Measurements from ENCODE around the gene PTPN2. TPM values are rescaled to one million over a fixed set of nuclear protein-coding genes. Genes with fewer than 3 reads are reported as not detected.

The PTPN2 gene
- total and polyA plus RNA-seq, 3 experiments from 2014 or later: 52.6 to 91.9 (median 60.3) TPM

GRCh38 chr18:12796448-12796847 is 87.6 kb downstream of the PTPN2 start:
- no peak overlapping the region for H3K4me3 ChIP-seq (ENCODE audit: low read length)
- Mint-ChIP-seq H3K4me3 (no peak overlapping the region), H3K27me3 (peaks cover 0 to 2% of the 10 kb centered on the region in 2 donors), H3K36me3 (peaks cover 4 to 67% (median 24%) of the 10 kb centered on the region in 3 donors), H3K9me3 (no peaks in the 10 kb centered on the region), H3K27ac (peak overlapping the region in 1 of 8 donors; percentile 2), H3K4me1 (peaks cover 0 to 1% (median 0%) of the 10 kb centered on the region in 3 donors)
- ChIA-PET CTCF (interaction anchor here (1.7 kb wide), 1 partner anchor 13 kb away, joined by 3 read pairs; no protein-coding TSS in a partner anchor), POLR2A (no interaction called here)
- H3K4me1 ChIP-seq (ENCODE audit: insufficient read depth, low read length): no peaks in the 10 kb centered on the region
- no peaks in the 10 kb centered on the region for H3K27me3 ChIP-seq (ENCODE audit: insufficient read depth, low read length, poor library complexity, severe bottlenecking)
- no peaks in the 10 kb centered on the region for H3K9me3 ChIP-seq (ENCODE audit: low read length)
- no peak overlapping the region for H3K27ac ChIP-seq (ENCODE audit: low read depth, low read length)
- no peak for DNase-seq
- peaks cover 30% of the 10 kb centered on the region for H3K36me3 ChIP-seq (ENCODE audit: insufficient read depth, low read length)

DNA sequence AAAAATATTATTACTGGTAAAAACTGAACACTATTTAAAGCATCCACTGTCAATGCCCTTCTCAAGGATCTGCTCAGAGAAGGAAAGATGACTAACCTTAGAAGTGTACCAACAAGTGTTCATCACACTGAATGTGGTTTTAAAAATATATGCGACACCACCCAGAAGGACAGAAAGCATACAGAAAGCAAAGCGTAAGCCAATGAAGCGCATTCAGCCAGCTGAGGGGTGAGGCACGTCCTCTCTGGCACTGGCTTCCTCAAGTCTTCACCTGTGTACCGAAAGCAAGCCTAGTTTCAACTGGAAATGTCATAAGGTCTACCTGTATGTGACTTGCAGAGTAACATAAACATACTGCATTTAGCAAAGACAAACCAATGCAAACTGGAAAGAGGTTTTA is 92.4 kb downstream of the PTPN2 start:
- peak overlapping the region in 1 of 8 donors; percentile 16 for H3K27ac Mint-ChIP-seq
- no peak for DNase-seq
- Histone ChIP-seq H3K27me3 (ENCODE audit: insufficient read depth, low read length, poor library complexity, severe bottlenecking) (no peaks in the 10 kb centered on the region), H3K4me1 (ENCODE audit: insufficient read depth, low read length) (no peaks in the 10 kb centered on the region), H3K9me3 (ENCODE audit: low read length) (no peaks in the 10 kb centered on the region), H3K4me3 (ENCODE audit: low read length) (no peak overlapping the region), H3K27ac (ENCODE audit: low read depth, low read length) (no peak overlapping the region), H3K36me3 (ENCODE audit: insufficient read depth, low read length) (peaks cover 15% of the 10 kb centered on the region)
- CTCF ChIA-PET: no interaction called here
- H3K36me3 Mint-ChIP-seq: peaks cover 0 to 47% (median 11%) of the 10 kb centered on the region in 3 donors
- peaks cover 0 to 1% (median 0%) of the 10 kb centered on the region in 3 donors for H3K4me1 Mint-ChIP-seq
- POLR2A ChIA-PET: no interaction called here
- peaks cover 0 to 2% of the 10 kb centered on the region in 2 donors for H3K27me3 Mint-ChIP-seq
- no peaks in the 10 kb centered on the region for H3K9me3 Mint-ChIP-seq
- H3K4me3 Mint-ChIP-seq: no peak overlapping the region

DNA sequence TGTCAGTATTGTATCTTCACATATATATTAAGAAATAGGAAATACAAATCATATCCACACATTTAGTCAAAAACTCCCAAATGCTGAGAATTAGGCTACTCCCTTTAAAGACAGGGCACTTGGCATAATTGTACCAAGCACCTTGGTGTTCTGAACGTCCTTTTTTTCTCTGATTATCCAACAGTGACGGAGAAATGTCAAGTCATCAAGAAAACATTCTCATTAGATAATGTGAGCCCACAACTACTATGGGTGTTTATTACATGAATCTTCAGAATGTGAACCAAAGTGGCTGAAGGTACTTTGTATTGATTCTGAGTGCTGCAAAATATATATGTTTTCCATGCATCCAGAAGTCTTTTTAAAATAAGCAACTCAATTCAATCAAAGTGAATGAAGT is 97.4 kb downstream of the PTPN2 start:
- H3K9me3 Mint-ChIP-seq: no peaks in the 10 kb centered on the region
- H3K36me3 ChIP-seq (ENCODE audit: insufficient read depth, low read length): peaks cover 10% of the 10 kb centered on the region
- no peaks in the 10 kb centered on the region for H3K4me1 Mint-ChIP-seq
- no peaks in the 10 kb centered on the region for H3K27me3 ChIP-seq (ENCODE audit: insufficient read depth, low read length, poor library complexity, severe bottlenecking)
- no peak overlapping the region for H3K4me3 Mint-ChIP-seq
- H3K9me3 ChIP-seq (ENCODE audit: low read length): no peaks in the 10 kb centered on the region
- H3K36me3 Mint-ChIP-seq: peaks cover 0 to 31% (median 10%) of the 10 kb centered on the region in 3 donors
- H3K27ac ChIP-seq (ENCODE audit: low read depth, low read length): no peak overlapping the region
- no peak for DNase-seq
- no peak overlapping the region for H3K4me3 ChIP-seq (ENCODE audit: low read length)
- CTCF ChIA-PET: no interaction called here
- POLR2A ChIA-PET: no interaction called here
- no peaks in the 10 kb centered on the region for H3K4me1 ChIP-seq (ENCODE audit: insufficient read depth, low read length)
- no peaks in the 10 kb centered on the region for H3K27me3 Mint-ChIP-seq
- H3K27ac Mint-ChIP-seq: peak overlapping the region in 2 of 8 donors; percentile 36 to 39

DNA sequence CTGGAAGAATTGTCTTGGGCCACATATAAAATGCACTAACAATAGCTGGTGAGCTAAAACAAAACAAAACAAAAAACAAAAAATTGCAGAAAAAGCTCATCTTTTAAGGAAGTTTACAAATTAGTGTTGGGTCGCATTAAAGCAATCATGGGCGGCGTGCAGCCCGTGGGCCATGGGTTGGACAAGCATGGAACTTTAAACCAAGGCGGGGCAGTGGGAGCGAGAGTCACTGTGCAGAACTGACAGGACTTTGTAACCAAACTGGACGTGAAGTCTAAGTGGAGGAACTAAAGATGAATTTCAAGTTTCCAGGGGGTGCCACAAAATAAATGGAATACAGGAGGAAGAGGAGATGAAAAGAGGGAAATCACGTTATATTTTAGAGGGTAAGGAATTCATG is 100.5 kb downstream of the PTPN2 start:
- Mint-ChIP-seq H3K4me1 (no peaks in the 10 kb centered on the region), H3K27ac (peak overlapping the region in 2 of 8 donors; percentile 17 to 54), H3K27me3 (no peaks in the 10 kb centered on the region), H3K9me3 (no peaks in the 10 kb centered on the region), H3K4me3 (no peak overlapping the region), H3K36me3 (peaks cover 0 to 20% (median 9%) of the 10 kb centered on the region in 3 donors)
- ChIA-PET CTCF (interaction anchor here (1.2 kb wide), 1 partner anchor 12 kb away, joined by 3 read pairs; no protein-coding TSS in a partner anchor), POLR2A (no interaction called here)
- Histone ChIP-seq H3K27me3 (ENCODE audit: insufficient read depth, low read length, poor library complexity, severe bottlenecking) (no peaks in the 10 kb centered on the region), H3K4me3 (ENCODE audit: low read length) (no peak overlapping the region), H3K9me3 (ENCODE audit: low read length) (no peaks in the 10 kb centered on the region), H3K4me1 (ENCODE audit: insufficient read depth, low read length) (no peaks in the 10 kb centered on the region), H3K27ac (ENCODE audit: low read depth, low read length) (no peak overlapping the region), H3K36me3 (ENCODE audit: insufficient read depth, low read length) (peaks cover 8% of the 10 kb centered on the region)
- DNase-seq: no peak

DNA sequence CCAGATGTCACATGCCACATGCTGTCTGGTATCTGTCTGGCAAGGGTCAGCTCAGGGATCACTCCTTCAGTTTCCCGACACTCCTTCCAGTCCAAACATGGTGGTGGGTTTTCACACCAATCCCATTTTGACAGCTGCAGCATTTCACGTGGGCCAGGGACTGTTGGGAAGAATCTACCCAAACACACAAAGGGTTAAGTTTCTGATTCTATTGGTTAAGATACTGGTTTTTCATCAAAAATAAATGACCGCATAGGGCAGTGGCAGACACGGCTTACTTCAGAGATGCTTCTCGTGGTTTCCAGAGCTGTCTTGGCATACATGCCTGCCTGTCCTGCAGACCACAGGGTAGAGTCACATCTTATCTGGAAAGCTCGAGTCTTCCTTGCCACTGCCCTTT is 101.5 kb downstream of the PTPN2 start:
- DNase-seq: no peak
- Histone ChIP-seq H3K4me1 (ENCODE audit: insufficient read depth, low read length) (no peaks in the 10 kb centered on the region), H3K4me3 (ENCODE audit: low read length) (no peak overlapping the region), H3K36me3 (ENCODE audit: insufficient read depth, low read length) (peaks cover 8% of the 10 kb centered on the region), H3K27ac (ENCODE audit: low read depth, low read length) (no peak overlapping the region), H3K9me3 (ENCODE audit: low read length) (no peaks in the 10 kb centered on the region), H3K27me3 (ENCODE audit: insufficient read depth, low read length, poor library complexity, severe bottlenecking) (no peaks in the 10 kb centered on the region)
- Mint-ChIP-seq H3K4me3 (no peak overlapping the region), H3K36me3 (peaks cover 0 to 20% (median 9%) of the 10 kb centered on the region in 3 donors), H3K4me1 (no peaks in the 10 kb centered on the region), H3K27me3 (no peaks in the 10 kb centered on the region), H3K27ac (no peak overlapping the region), H3K9me3 (no peaks in the 10 kb centered on the region)
- ChIA-PET CTCF (interaction anchor here (1.2 kb wide), 1 partner anchor 13 kb away, joined by 3 read pairs; no protein-coding TSS in a partner anchor), POLR2A (no interaction called here)

- Mint-ChIP-seq H3K27me3 (peaks cover 0 to 2% of the 10 kb centered on the region in 2 donors), H3K4me3 (peak overlapping the region in 1 of 7 donors; percentile 57), H3K27ac (no peak overlapping the region), H3K36me3 (peaks cover 0 to 10% (median 3%) of the 10 kb centered on the region in 3 donors), H3K9me3 (peaks cover 0 to 6% (median 4%) of the 10 kb centered on the region in 5 donors), H3K4me1 (peaks cover 10 to 15% (median 11%) of the 10 kb centered on the region in 3 donors)
- no peak overlapping the region for H3K27ac ChIP-seq (ENCODE audit: low read depth, low read length)
- POLR2A ChIA-PET: no interaction called here
- H3K9me3 ChIP-seq (ENCODE audit: low read length): no peaks in the 10 kb centered on the region
- no peak overlapping the region for H3K4me3 ChIP-seq (ENCODE audit: low read length)
- no peak for DNase-seq
- peaks cover 3% of the 10 kb centered on the region for H3K36me3 ChIP-seq (ENCODE audit: insufficient read depth, low read length)
- H3K4me1 ChIP-seq (ENCODE audit: insufficient read depth, low read length): no peaks in the 10 kb centered on the region
- no peaks in the 10 kb centered on the region for H3K27me3 ChIP-seq (ENCODE audit: insufficient read depth, low read length, poor library complexity, severe bottlenecking)
- CTCF ChIA-PET: no interaction called here
Measured at GRCh38 chr18:12779456-12779855, 104.6 kb downstream of the PTPN2 start.

GRCh38 chr18:12779043-12779442 is 105.0 kb downstream of the PTPN2 start:
- POLR2A ChIA-PET: no interaction called here

DNA sequence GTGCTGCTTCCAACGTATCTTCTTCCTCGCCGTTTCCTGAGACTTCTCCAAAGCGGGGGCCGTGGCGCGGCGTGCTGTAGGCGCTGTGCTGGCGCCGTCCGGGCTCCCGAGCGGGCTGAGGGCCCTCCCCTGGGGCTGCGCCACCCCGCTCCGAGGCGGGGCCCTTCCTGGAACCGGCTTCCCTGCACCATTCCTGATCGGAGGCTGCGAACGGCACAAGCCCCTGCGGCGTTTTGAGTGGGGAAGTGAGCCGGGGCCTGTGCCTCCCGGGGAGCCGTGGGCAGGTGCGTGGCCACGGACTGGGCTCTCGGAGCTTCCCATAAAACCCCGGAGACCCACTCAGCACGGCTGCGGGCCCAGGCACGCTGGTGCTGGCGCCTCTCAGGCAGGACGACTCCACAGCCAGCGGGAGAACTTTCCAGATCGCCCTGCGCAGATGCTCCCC is 106.5 kb downstream of the PTPN2 start:
- Mint-ChIP-seq H3K4me1 (peaks cover 19 to 24% (median 23%) of the 10 kb centered on the region in 3 donors), H3K36me3 (peaks cover 0 to 5% (median 0%) of the 10 kb centered on the region in 3 donors), H3K27me3 (peaks cover 0 to 2% of the 10 kb centered on the region in 2 donors), H3K4me3 (peak overlapping the region in 4 of 7 donors; percentile 19 to 76 (median 50)), H3K27ac (no peak overlapping the region), H3K9me3 (peaks cover 0 to 6% (median 4%) of the 10 kb centered on the region in 5 donors)
- DNase-seq: peak in 1 of 5 donors; percentile 10
- no peaks in the 10 kb centered on the region for H3K36me3 ChIP-seq (ENCODE audit: insufficient read depth, low read length)
- H3K4me1 ChIP-seq (ENCODE audit: insufficient read depth, low read length): no peaks in the 10 kb centered on the region
- H3K27ac ChIP-seq (ENCODE audit: low read depth, low read length): no peak overlapping the region
- no peaks in the 10 kb centered on the region for H3K9me3 ChIP-seq (ENCODE audit: low read length)
- CTCF ChIA-PET: no interaction called here
- H3K27me3 ChIP-seq (ENCODE audit: insufficient read depth, low read length, poor library complexity, severe bottlenecking): no peaks in the 10 kb centered on the region
- no peak overlapping the region for H3K4me3 ChIP-seq (ENCODE audit: low read length)
- POLR2A ChIA-PET: no interaction called here

More at GRCh38 chr18:12779043-12779442, 105.0 kb downstream of the PTPN2 start:
- Mint-ChIP-seq H3K4me1 (peaks cover 11 to 15% (median 12%) of the 10 kb centered on the region in 3 donors), H3K4me3 (no peak overlapping the region), H3K27ac (no peak overlapping the region), H3K9me3 (peaks cover 0 to 6% (median 4%) of the 10 kb centered on the region in 5 donors), H3K36me3 (peaks cover 0 to 7% (median 3%) of the 10 kb centered on the region in 3 donors), H3K27me3 (peaks cover 0 to 2% of the 10 kb centered on the region in 2 donors)
- no peaks in the 10 kb centered on the region for H3K4me1 ChIP-seq (ENCODE audit: insufficient read depth, low read length)
- H3K27ac ChIP-seq (ENCODE audit: low read depth, low read length): no peak overlapping the region
- H3K36me3 ChIP-seq (ENCODE audit: insufficient read depth, low read length): peaks cover 3% of the 10 kb centered on the region
- no peaks in the 10 kb centered on the region for H3K27me3 ChIP-seq (ENCODE audit: insufficient read depth, low read length, poor library complexity, severe bottlenecking)
- no peaks in the 10 kb centered on the region for H3K9me3 ChIP-seq (ENCODE audit: low read length)
- no peak overlapping the region for H3K4me3 ChIP-seq (ENCODE audit: low read length)
- no peak for DNase-seq
- CTCF ChIA-PET: no interaction called here

All from CD8-positive, alpha-beta memory T cell (primary cell).